AG04449 (cell line): Measurements from ENCODE around the gene ABCA1.
"Not testable (repeated sequence)": the region's sequence is repeated elsewhere in the genome, so short reads cannot be mapped to it uniquely, and the experiment has no call there.

Experiments
- CTCF ChIA-PET: fragments of 350-600 bp; formaldehyde crosslinking; extraction: SDS; loops from one replicate; lab custom pipeline; 2021; ENCODE audit warnings: antibody characterized with exemption; lab: Yijun Ruan, JAX
- POLR2A ChIA-PET: fragments of 400-600, 350-600 bp; formaldehyde crosslinking; extraction: SDS; loops from one replicate; lab custom pipeline; 2020; ENCODE audit warnings: antibody characterized with exemption, inconsistent platforms; lab: Yijun Ruan, JAX
- DNase-seq: peaks from one replicate; pipeline ENCODE4 v3.0.0-alpha.2; 2010; ENCODE audit warnings: low read depth, low spot score
- H3K4me3 ChIP-seq: 2 replicates; pipeline ENCODE4 v1.5.1; 2011; ENCODE audit warnings: low read depth, mild to moderate bottlenecking, control low read depth, low read length
- TF ChIP-seq, protein P1 (sequence below): IDR thresholded peaks from one replicate; pipeline ENCODE4 v1.5.1; 2011; ENCODE audit warnings: mild to moderate bottlenecking, moderate library complexity, low read length, control low read depth, inconsistent platforms; ENCODE audit not compliant: insufficient read depth; ENCODE audit errors: missing control alignments

ABCA1 gene

DNA sequence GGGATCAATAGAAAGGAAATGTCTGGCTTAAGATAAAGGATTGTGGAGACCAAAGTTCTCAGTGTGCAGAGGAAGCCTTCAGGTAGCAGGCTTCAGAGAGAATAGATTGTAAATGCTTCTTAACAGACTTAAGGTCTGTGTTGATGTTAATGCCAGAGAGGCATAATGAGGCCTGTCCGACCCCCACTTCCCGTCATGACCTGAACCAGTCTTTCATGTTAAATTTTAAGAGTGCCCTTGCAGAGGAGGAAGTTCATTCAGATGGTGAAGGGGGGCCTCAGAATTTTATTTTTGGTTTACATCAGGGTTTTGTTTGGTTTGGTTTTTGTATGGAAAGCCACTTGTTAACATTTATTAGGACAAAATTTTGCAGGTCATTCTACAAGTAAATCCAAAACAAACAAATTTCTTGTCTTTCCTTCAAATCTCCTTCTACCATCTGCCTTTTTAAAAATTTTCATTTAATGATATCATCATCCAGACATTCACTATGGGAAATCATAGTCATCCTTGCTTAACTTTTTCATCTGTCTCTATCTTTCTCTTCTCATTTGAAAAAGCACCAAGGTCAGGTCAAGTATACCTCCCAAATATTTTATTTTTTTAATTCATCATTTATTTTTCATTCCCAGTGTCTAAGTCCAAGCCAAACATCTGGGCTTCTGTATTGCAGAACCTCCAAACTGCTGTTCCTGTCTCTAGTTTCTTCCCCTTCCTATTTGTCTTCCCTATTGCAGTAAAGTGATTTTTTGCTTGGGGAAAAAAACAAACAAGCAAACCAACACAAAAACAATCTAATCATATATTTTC, 6.9 kb upstream of the ABCA1 start:
- TF ChIP-seq, protein P1, sequence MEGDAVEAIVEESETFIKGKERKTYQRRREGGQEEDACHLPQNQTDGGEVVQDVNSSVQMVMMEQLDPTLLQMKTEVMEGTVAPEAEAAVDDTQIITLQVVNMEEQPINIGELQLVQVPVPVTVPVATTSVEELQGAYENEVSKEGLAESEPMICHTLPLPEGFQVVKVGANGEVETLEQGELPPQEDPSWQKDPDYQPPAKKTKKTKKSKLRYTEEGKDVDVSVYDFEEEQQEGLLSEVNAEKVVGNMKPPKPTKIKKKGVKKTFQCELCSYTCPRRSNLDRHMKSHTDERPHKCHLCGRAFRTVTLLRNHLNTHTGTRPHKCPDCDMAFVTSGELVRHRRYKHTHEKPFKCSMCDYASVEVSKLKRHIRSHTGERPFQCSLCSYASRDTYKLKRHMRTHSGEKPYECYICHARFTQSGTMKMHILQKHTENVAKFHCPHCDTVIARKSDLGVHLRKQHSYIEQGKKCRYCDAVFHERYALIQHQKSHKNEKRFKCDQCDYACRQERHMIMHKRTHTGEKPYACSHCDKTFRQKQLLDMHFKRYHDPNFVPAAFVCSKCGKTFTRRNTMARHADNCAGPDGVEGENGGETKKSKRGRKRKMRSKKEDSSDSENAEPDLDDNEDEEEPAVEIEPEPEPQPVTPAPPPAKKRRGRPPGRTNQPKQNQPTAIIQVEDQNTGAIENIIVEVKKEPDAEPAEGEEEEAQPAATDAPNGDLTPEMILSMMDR: no peak
- DNase-seq: no peak
- H3K4me3 ChIP-seq: no peak overlapping the region
- ChIA-PET CTCF (no interaction called here), POLR2A (no interaction called here)

DNA sequence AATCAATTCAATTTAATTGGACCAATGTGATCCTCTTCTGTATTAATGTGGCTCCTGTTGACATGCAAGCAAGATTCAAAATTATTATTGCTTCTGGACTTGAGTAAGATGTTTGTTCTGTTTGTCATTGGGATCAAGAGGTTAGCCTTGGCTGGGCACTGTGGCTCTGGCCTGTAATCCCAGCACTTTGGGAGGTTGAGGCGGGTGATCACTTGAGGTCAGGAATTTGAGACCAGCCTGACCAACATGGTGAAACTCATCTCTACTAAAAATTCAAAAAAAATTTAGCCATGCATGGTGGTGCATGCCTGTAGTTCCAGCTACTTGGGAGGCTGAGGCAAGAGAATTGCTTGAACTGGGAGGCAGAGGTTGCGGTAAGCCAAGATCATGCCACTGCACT, 5.1 kb upstream of the ABCA1 start:
- POLR2A ChIA-PET, DNase-seq, H3K4me3 ChIP-seq: not testable (repeated sequence)
- CTCF ChIA-PET: interaction anchor here (1.0 kb wide), 1 partner anchor 219 kb away, joined by 3 read pairs; no protein-coding TSS in a partner anchor

DNA sequence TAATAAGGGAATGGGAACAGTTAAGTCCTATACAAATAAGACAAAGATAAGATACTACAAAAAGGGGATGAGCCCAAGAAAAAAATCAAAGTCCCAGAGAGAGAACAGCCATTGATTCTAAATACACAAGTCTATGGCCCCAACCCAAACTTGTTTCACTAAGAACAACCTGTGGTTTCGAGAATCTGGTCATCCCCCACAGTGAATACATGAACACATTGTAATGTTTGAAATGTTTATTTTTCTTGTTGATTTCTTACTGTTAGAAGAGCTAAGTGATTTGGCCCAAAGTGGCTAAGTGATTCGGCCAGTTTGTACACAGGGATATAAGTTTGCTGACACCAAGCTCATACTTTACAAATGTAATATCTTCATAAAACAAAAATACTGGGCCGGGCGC, 3.3 kb upstream of the ABCA1 start:
- CTCF ChIA-PET: interaction anchor here (0.8 to 1.4 kb wide), 2 partner anchors 14 to 68 kb away, joined by 3 to 6 read pairs; no protein-coding TSS in a partner anchor
- TF ChIP-seq, protein P1: no peak
- POLR2A ChIA-PET: no interaction called here
- no peak overlapping the region for H3K4me3 ChIP-seq
- DNase-seq: no peak

DNA sequence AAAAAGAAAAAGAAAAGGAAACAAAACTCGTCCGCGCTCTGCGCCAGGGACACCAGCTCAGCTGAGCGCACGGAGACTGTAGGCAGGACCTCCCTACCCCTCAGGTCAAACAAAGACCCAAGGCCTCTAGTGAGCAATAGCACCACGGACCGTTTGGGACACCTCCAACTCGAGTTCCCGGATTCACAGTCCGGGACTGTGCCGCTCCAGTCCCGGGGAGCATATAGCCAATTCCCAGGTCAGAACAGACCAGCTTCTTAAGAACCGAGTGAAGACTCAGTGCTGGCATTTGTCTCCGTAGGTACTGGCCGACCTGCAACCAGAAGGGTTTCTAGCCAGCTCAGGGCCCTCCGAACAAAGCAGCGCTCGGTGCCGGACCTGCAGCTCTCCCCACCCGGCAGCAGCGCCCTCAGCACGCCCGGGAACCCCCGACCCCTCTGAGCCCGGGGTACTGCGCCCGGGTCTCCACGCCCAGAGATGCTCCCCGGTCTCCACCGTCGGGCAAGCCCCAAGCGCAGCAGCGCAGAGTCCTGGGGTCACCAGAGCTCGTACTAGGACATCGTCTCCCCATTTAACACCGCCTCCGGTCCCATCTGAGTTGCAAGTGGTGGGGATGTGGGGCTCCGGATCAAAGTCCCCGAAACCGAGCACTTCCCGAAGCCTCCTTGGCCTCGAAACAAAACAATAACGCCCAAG, 591 bp downstream of the ABCA1 start:
- H3K4me3 ChIP-seq: peak overlapping the region; percentile 73
- DNase-seq: no peak
- TF ChIP-seq, protein P1: no peak
- ChIA-PET POLR2A (interaction anchor here (0.9 to 2.8 kb wide), 11 partner anchors 24 to 317 kb away, joined by 3 to 17 read pairs (median 4); partner anchors contain the start of gene SLC44A1), CTCF (interaction anchor here (0.7 to 2.8 kb wide), 26 partner anchors 12 to 488 kb away, joined by 3 to 25 read pairs (median 4); partner anchors contain the start of gene SLC44A1)

DNA sequence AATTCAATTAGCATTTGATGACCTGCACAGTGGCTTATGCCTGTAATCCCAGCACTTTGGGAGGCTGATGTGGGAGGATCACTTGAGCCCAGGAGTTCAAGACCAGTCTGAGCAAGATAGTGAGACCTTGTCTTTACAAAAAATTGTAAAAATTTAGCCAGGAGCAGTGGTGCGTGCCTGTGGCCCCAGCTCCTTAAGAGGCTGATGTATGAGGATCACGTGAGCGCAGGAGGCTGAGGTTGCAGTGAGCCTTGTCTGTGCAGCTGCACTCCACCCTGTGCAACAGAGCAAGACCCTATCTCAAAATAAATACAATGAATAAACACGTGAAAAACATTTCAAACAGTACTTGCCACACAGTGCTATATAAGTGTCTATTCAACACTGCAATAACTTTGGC, 4.2 kb downstream of the ABCA1 start:
- H3K4me3 ChIP-seq: no peak overlapping the region
- no peak for DNase-seq
- TF ChIP-seq, protein P1: no peak
- CTCF ChIA-PET: interaction anchor here (0.8 to 3.0 kb wide), 11 partner anchors 9 to 492 kb away, joined by 3 to 27 read pairs (median 3); no protein-coding TSS in a partner anchor
- POLR2A ChIA-PET: no interaction called here

DNA sequence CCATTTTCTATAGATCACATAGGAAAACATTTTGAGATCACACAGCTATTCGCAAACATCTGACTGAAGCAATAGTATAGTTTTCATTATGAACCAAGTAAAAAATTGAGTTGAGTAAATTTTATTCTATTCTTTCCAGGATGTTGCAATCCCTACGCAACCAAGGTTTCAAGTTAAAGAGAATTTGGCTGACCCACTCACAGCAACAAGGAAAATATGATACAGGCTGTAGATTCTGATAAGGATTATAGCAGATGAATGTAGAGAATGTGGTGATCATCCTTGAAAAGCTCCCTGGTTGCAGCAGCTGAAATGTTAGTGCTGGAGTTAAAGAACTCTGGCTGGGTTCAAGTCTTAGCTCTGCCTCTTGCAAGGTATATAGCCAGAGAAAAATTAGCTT, 4.7 kb downstream of the ABCA1 start:
- ChIA-PET CTCF (interaction anchor here (0.8 to 3.0 kb wide), 15 partner anchors 9 to 492 kb away, joined by 3 to 27 read pairs (median 3); no protein-coding TSS in a partner anchor), POLR2A (no interaction called here)
- no peak overlapping the region for H3K4me3 ChIP-seq
- DNase-seq: peak; percentile 52
- TF ChIP-seq, protein P1: no peak

DNA sequence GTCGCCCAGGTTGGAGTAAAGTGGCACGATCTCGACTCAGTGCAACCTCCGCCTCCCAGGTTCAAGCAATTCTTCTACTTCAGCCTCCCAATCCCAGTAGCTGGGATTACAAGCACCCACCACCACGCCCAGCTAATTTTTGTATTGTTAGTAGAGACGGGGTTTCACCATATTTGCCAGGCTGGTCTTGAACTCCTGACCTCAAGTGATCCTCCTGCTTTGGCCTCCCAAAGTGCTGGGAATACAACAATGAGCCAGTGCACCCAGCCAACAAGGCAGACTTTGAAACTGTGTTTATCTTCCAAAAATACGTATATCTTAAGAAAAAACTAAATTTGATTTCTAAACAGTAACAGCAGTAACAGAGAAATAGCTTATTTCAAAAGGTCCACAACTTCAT, 5.2 kb downstream of the ABCA1 start:
- H3K4me3 ChIP-seq, DNase-seq, POLR2A ChIA-PET: not testable (repeated sequence)
- CTCF ChIA-PET: interaction anchor here (0.8 to 3.0 kb wide), 12 partner anchors 8 to 238 kb away, joined by 3 to 27 read pairs (median 3); no protein-coding TSS in a partner anchor
